DMS 273 treated with DMSO at 0.1 percent for 48 hours (cell line): ENCODE measurements around the gene COQ8A.

Experiments used
- DNase-seq: peaks from one replicate; lab custom pipeline; 2025; lab: John Stamatoyannopoulos, UW

The COQ8A gene

GRCh38 chr1:226974544-226975258, 34.6 kb downstream of the COQ8A start:
- DNase-seq, result no peak

DNA sequence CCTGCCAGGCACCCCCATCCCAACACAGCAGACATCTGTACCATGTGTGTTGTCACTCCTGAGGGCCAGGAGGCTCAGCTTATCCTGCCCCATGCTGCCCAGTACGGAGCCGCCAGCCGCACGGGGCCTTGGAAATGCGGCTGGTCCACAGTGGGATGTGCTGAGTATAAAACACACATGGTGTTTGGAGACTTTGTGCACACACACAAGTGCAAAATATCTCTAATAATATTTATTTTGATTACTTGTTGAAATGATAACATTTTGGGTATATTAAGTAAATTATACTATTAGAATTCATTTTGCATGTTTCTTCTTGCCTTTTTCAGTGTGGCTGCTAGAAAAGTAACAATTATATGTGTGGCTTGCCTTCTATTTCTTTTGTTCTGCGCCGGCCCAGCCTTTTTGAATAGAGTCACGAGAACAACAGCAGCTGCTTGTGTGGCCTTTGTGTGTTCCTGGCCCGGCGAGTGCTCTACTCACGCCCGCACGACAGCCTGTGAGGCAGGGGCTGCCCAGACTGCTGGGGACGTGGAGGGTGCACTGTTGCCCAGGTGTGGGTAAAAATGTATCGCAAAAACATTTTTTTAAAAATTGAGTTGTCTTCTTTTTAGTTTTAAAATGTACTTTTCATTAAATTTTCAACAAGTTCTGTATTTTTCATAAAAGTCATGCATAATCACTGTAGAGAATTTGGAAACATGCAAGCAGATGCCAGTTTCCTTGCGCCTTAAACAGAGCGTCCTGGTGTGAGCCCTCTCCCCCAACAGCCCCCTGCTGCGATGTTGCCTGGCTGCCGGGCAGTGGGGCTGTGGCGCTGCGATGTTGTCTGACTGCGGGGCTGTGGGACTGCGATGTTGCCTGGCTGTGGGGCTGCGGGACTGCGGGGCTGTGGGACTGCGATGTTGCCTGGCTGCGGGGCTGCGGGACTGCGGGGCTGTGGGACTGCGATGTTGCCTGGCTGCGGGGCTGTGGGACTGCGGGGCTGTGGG, 35.5 kb downstream of the COQ8A start:
- DNase-seq, result no peak

DNA sequence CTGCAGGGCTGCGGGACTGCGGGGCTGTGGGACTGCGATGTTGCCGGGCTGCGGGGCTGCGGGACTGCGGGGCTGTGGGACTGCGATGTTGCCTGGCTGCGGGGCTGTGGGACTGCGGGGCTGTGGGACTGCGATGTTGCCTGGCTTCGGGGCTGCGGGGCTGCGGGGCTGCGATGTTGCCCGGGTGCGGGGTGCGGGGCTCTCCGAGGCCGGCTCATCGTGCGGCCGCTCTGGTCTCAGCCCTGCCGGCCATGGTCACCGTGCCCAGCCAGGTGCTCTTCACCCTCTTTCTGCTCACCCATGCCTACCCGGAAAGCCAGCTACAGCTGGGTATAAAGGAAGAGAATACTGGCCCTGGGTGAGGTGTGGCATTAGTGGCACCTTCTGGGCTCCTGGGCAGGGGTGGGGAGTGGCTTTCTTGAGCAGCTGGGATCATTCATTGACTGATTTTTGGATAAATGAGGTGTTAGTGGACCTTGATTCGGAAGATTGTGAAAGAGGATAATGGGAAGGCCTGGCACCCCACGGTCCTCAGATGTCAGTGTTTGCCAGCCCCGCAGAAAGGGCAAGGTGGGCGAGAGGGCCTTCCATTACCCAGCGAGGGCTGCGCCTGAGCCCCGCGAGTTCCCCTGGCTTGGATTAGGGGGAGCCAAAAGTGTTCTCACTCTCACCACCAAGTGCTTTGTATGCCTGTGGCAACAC, 36.3 kb downstream of the COQ8A start:
- DNase-seq, result no peak

GRCh38 chr1:226976978-226977642, 37.0 kb downstream of the COQ8A start:
- no peak for DNase-seq

- DNase-seq, result no peak
Observed at GRCh38 chr1:226977643-226978431, 37.7 kb downstream of the COQ8A start.

GRCh38 chr1:226978432-226979114, 38.5 kb downstream of the COQ8A start:
- DNase-seq, result no peak

DNA sequence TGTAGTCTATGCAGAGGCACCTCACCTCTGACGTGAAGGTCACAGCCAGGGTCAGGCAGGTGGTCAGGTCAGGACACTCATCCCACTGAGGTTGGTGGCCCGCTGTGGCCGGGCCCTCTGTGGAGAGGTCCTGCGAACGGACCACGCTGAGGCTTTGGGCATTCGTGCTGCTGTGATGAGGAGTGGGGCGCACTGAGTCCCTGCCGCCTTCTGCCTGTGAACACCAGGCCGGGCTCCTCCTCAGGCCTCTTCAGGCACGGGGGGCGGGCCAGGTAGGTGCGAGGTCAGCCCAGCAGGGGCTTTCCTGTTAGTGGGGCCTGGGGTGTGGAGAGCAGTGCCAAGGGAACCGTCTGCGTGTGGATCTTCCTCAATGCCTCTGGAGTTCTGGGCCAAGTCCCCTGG, 39.0 kb downstream of the COQ8A start:
- no peak for DNase-seq

- no peak for DNase-seq
Observed at GRCh38 chr1:226979517-226980121, 39.5 kb downstream of the COQ8A start.

DNA sequence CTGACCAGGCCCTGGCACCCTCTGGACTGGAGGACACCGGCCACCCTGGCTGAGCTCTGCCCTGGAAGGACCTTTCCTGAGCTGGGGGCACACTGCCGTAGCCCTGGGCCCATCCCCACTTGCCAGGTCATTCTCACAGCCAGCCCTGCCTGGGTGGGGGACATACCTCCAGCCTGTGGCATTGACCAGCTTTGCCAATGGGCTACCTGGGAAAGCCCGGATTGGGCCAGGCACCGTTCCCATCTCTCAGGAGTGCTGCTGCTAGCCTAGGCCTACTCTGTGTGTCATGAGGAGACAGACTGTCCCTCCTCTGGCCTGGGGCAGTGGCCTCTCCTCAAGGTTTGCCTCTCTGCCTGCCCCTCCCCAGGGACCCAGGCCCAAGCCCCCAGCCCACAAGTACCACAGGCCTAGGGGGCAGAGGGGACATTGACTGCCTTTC, 40.0 kb downstream of the COQ8A start:
- no peak for DNase-seq

DNA sequence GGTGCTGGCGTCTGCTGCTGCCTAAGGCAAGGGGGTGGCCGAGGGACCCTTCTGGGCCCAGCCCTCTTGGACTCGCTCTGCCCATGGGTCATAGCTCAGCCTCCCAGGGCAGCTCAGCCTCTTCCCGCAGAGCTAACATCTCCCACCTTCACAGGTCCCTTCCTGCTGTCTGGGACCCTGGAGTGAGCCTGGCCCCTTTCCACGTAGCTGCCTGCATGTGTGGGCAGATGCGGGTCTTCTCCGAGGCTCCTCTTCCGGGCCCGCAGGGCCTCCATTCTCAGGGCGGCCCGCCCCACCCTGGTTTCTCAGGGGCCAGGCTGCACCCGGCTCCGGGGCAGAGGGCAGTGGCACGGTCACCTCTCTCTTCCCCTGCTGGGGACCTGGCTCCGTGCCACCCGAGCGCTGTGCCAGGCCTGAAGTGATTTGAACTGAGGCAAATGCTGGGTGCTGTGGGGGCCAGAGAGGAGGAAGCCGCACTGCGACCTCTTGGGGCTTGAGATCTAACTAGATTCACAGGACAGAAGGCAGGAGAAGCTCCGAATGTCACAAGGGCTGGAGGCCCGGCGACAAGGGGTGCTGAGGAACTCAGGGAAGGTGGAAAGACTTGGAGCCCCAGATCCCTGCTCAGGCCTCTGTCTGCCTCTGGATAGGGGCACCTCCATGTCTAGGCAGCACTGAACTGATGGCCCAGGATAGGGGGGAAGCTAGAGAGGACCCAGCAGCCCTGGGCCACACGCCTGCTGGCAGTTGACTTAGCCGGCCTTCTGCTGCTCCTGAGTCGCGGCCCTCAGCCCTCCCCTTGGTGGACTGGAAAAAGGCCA, 40.7 kb downstream of the COQ8A start:
- DNase-seq, result no peak

DNA sequence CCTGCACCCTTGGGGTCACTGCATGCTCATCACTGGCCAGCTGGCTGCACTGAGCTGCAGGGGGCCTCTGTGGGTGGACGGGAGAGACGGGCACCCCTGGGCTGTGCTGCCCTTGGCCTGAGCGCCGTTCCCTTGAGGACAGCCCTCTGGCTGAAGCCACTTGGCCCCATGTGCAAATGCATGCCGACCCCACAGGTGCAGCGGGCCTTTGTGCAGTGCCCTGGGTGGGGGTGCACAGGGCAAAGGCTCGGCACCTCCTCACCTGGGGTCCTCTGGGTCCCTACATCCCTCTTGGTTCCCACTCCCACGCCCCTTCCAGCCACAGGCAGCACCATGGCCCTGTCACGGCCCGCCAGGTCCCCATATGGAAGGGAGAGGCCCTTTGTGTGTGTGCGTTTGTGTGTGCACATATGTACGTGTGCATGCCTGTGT, 41.3 kb downstream of the COQ8A start:
- no peak for DNase-seq

- DNase-seq, result no peak
Observed at GRCh38 chr1:226981838-226982237, 41.7 kb downstream of the COQ8A start.

- no peak for DNase-seq
Observed at GRCh38 chr1:226982451-226983177, 42.5 kb downstream of the COQ8A start.

GRCh38 chr1:226983247-226983991, 43.3 kb downstream of the COQ8A start:
- DNase-seq, result no peak

DNA sequence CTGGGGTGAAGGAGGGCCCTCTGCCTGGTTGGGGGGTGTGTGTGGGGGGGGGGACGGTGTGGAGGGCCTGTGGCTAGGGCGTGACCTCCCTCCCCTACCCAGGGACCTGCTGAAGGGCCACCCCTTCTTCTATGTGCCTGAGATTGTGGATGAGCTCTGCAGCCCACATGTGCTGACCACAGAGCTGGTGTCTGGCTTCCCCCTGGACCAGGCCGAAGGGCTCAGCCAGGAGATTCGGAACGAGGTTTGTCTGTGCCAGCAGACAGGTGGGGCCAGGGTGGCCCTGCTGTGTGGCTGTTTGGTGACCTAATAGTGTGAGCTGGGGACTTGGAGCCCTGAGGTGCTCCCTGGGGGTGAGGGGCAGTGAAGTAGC, 43.9 kb downstream of the COQ8A start:
- no peak for DNase-seq

DNA sequence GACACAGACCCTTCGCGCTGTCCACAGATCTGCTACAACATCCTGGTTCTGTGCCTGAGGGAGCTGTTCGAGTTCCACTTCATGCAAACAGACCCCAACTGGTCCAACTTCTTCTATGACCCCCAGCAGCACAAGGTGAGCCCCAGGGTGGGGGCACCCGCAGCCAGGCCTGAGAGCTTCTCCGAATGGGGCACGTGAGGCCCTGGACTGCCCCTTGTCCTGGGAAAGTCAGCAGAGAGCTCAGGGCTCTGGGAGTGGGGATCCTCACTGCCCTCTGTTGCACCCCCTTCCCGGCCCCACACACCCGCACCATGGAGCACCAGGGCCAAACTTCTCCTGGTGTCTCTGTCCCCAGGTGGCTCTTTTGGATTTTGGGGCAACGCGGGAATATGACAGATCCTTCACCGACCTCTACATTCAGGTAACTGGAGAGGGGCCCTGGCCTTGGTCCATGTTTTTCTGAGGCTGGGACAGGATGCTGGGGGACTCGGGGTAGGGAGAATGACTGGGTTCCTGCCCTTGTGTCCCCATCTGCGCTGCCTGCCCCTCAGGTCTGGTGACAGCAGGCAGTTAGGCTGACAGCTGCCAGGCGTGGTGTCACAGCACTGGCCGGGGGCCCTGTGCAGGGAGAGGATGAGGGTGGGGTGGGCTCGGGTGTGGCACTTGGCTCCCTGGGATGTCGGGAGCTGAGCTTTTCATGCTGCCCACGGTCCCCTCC, 44.6 kb downstream of the COQ8A start:
- no peak for DNase-seq

- DNase-seq, result no peak
Observed at GRCh38 chr1:226985239-226985838, 45.2 kb downstream of the COQ8A start.
